Uterus (tissue), 4 donors: ENCODE measurements around the gene CDH13. TPM values are rescaled to one million over a fixed set of nuclear protein-coding genes. Genes with fewer than 3 reads are reported as not detected.
"Not testable (repeated sequence)": the region's sequence is repeated elsewhere in the genome, so short reads cannot be mapped to it uniquely, and the experiment has no call there.

Source experiments
- DNase-seq, 2 donors: peaks; one replicate each; pipeline ENCODE4 v3.0.0-alpha.2; 2019 to 2020
- H3K27ac ChIP-seq, 2 donors: fragments of 200-600 bp; sonication (generic); 1 replicate in 1 of 2; 2 replicates in 1 of 2; pipeline ENCODE4 v1.5.1; 2016 to 2018
- H3K27me3 ChIP-seq, 2 donors: fragments of 200-600 bp; sonication (generic); one replicate each; pipeline ENCODE4 v1.5.1; 2018 to 2019; ENCODE audit warnings: control low read depth in 1 of 2
- H3K36me3 ChIP-seq, 2 donors: fragments of 200-600 bp; sonication (generic); one replicate each; pipeline ENCODE4 v1.5.1; 2019; ENCODE audit warnings: control low read depth in 1 of 2
- H3K4me1 ChIP-seq, 2 donors: fragments of 200-600 bp; sonication (generic); one replicate each; pipeline ENCODE4 v1.5.1; 2018 to 2019; ENCODE audit warnings: control low read depth in 1 of 2
- H3K4me3 ChIP-seq, 2 donors: fragments of 200-600 bp; sonication (generic); 1 replicate in 1 of 2; 2 replicates in 1 of 2; pipeline ENCODE4 v1.5.1; 2018 to 2019; ENCODE audit warnings: mild to moderate bottlenecking in 1 of 2
- H3K9me3 ChIP-seq, 2 donors: fragments of 200-600 bp; sonication (generic); one replicate each; pipeline ENCODE4 v1.5.1; 2019; ENCODE audit warnings: control low read depth in 1 of 2
- CTCF ChIP-seq, 4 experiments: fragments of 200-600 bp in 2 of 4; fragments of 450-650 bp in 2 of 4; sonication (generic) in 2 of 4; IDR thresholded peaks; one replicate each; pipeline ENCODE4 v1.5.1; 2016 to 2019; ENCODE audit warnings: antibody characterized with exemption in 4 of 4, mild to moderate bottlenecking in 2 of 4, moderate library complexity in 1 of 4
- POLR2A ChIP-seq, 2 donors: fragments of 450-650 bp; IDR thresholded peaks; one replicate each; pipeline ENCODE4 v1.6.1; 2016; ENCODE audit warnings: antibody characterized with exemption in 2 of 2, mild to moderate bottlenecking in 1 of 2, moderate library complexity in 1 of 2
- intact Hi-C: fragments of 100-400 bp; cut with DNase I; formaldehyde crosslinking; loops from one replicate; pipeline ENCODE4 v1.15.1; 2023; ENCODE audit warnings: low total_unique reads
- total RNA-seq, 4 donors: library from RNA; depleted of rRNA in 3 of 4; stranded (reverse); fragments of >200 nt in 3 of 4; gene quantifications; one replicate each; pipeline versions ENCODE4 v1.1.0 to v1.2.4, GENCODE V29; 2014 to 2023
- donor health status: DM: yes; HTN: yes; CAD: no.

Gene CDH13
- total RNA-seq, 4 donors from 2014 or later = 49.1 to 99.4 (median 82.7) TPM

GRCh38 chr16:82924075-82924854, 297.5 kb downstream of the CDH13 start:
- Histone ChIP-seq H3K9me3 (no peaks in the 10 kb centered on the region), H3K27ac (no peak overlapping the region), H3K4me1 (no peaks in the 10 kb centered on the region), H3K4me3 (no peak overlapping the region), H3K27me3 (no peaks in the 10 kb centered on the region), H3K36me3 (no peaks in the 10 kb centered on the region)
- no peak for DNase-seq
- TF ChIP-seq POLR2A (IDR thresholded peaks at IDR 0.05) (no peak), CTCF (IDR thresholded peaks at IDR 0.05) (no peak)
- intact Hi-C loops = no loop called here

GRCh38 chr16:82926500-82926899, 299.7 kb downstream of the CDH13 start:
- no peak overlapping the region for H3K4me3 ChIP-seq
- H3K9me3 ChIP-seq = no peaks in the 10 kb centered on the region
- DNase-seq = no peak
- intact Hi-C loops = no loop called here
- H3K27me3 ChIP-seq = no peaks in the 10 kb centered on the region
- no peaks in the 10 kb centered on the region for H3K36me3 ChIP-seq
- no peaks in the 10 kb centered on the region for H3K4me1 ChIP-seq
- no peak overlapping the region for H3K27ac ChIP-seq
- TF ChIP-seq POLR2A (IDR thresholded peaks at IDR 0.05) (no peak), CTCF (IDR thresholded peaks at IDR 0.05) (no peak)

GRCh38 chr16:82933933-82934332, 307.2 kb downstream of the CDH13 start:
- H3K4me3 ChIP-seq, H3K36me3 ChIP-seq, intact Hi-C loops, H3K9me3 ChIP-seq, H3K4me1 ChIP-seq, DNase-seq, H3K27me3 ChIP-seq, H3K27ac ChIP-seq: not testable (repeated sequence)

GRCh38 chr16:82935766-82936165, 309.0 kb downstream of the CDH13 start:
- no peak overlapping the region for H3K27ac ChIP-seq
- no peak overlapping the region for H3K4me3 ChIP-seq
- intact Hi-C loops = no loop called here
- DNase-seq = no peak
- TF ChIP-seq CTCF (IDR thresholded peaks at IDR 0.05) (no peak), POLR2A (IDR thresholded peaks at IDR 0.05) (no peak)
- H3K36me3 ChIP-seq = no peaks in the 10 kb centered on the region
- H3K4me1 ChIP-seq = no peaks in the 10 kb centered on the region
- no peaks in the 10 kb centered on the region for H3K27me3 ChIP-seq
- H3K9me3 ChIP-seq = no peaks in the 10 kb centered on the region

GRCh38 chr16:82936941-82937551, 310.3 kb downstream of the CDH13 start:
- no peak for DNase-seq
- no peaks in the 10 kb centered on the region for H3K27me3 ChIP-seq

More at GRCh38 chr16:82936941-82937551, 310.3 kb downstream of the CDH13 start:
- intact Hi-C loops = no loop called here
- no peaks in the 10 kb centered on the region for H3K36me3 ChIP-seq
- TF ChIP-seq CTCF (IDR thresholded peaks at IDR 0.05) = no peak
- no peak for TF ChIP-seq POLR2A (IDR thresholded peaks at IDR 0.05)
- H3K27ac ChIP-seq = no peak overlapping the region
- H3K4me3 ChIP-seq = no peak overlapping the region
- no peaks in the 10 kb centered on the region for H3K4me1 ChIP-seq
- H3K9me3 ChIP-seq = no peaks in the 10 kb centered on the region
